Tibial artery (tissue), 4 donors: Measurements from ENCODE around the gene NOMO2.
"Not testable (repeated sequence)": the region's sequence is repeated elsewhere in the genome, so short reads cannot be mapped to it uniquely, and the experiment has no call there.

Source experiments
- DNase-seq, 2 donors: peaks; one replicate each; pipeline ENCODE4 v3.0.0-alpha.2; 2019
- H3K27ac ChIP-seq, 2 donors: fragments of 200-600 bp; sonication (generic) in 1 of 2; 1 replicate in 1 of 2; 2 replicates in 1 of 2; pipeline ENCODE4 v1.5.1; 2018 to 2019; ENCODE audit warnings: mild to moderate bottlenecking in 1 of 2
- H3K27me3 ChIP-seq, 2 donors: fragments of 200-600 bp; sonication (generic) in 1 of 2; one replicate each; pipeline versions ENCODE4 v1.5.1 to v1.6.0; 2016 to 2019
- H3K36me3 ChIP-seq, 3 donors: fragments of 200-600 bp; sonication (generic) in 2 of 3; one replicate each; pipeline ENCODE4 v1.5.1; 2016 to 2019; ENCODE audit warnings: mild to moderate bottlenecking in 2 of 3
- H3K4me1 ChIP-seq, 4 donors: fragments of 200-600 bp; sonication (generic) in 2 of 4; 1 replicate in 3 of 4; 2 replicates in 1 of 4; pipeline ENCODE4 v1.5.1; 2016 to 2019
- H3K4me3 ChIP-seq, 2 donors: fragments of 200-600 bp; sonication (generic) in 1 of 2; 1 replicate in 1 of 2; 2 replicates in 1 of 2; pipeline ENCODE4 v1.5.1; 2018 to 2019; ENCODE audit warnings: mild to moderate bottlenecking in 2 of 2
- H3K9me3 ChIP-seq, 3 donors: fragments of 200-600 bp; sonication (generic) in 1 of 3; one replicate each; pipeline ENCODE4 v1.5.1; 2016 to 2019
- intact Hi-C: fragments of 100-400 bp; cut with DNase I; formaldehyde crosslinking; loops from one replicate; pipeline ENCODE4 v1.15.0; 2023; ENCODE audit warnings: low total_unique reads

NOMO2 gene

DNA sequence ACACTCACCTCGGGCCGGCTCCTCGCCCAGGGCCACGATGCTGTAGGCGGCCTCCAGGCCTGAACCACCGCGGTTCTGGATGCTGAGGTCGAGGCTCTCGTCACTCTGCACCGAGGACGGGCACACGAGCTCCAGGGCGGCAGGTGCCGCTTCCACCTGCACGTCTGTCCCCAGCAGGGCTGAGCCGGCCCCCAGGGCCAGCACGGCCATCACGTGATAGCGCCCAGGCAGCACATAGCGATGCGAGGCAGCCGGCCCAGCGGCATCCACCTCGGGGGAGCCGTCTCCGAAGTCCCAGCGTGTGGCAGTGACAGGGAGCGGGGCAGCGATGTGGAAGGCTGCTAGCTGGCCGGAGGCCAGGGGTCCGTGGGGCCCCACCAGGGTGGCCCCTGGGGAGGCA is 167.5 kb downstream of the NOMO2 start:
- DNase-seq, H3K27me3 ChIP-seq, H3K36me3 ChIP-seq, H3K4me1 ChIP-seq, H3K27ac ChIP-seq, intact Hi-C loops, H3K4me3 ChIP-seq, H3K9me3 ChIP-seq: not testable (repeated sequence)

DNA sequence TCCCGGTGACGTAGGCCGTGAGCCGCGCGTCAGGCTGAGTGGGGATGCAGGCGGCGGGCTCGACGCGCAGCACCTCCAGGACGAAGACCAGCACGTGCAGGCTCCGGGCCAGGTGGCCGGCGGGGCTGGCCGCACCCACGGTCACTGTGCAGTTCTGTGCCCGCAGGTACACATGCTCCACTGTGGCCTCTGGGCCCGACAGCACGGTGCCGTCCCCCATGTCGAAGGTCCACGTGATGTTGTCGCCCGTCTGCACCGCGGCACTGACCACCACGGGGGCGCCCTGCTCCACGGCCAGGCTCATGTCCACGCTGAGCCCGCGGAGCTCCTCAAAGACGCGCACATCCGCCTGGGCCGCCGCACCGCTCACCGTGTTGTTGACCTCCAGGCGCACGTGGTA is 174.1 kb downstream of the NOMO2 start:
- H3K36me3 ChIP-seq, H3K27ac ChIP-seq, intact Hi-C loops, H3K27me3 ChIP-seq, H3K9me3 ChIP-seq, H3K4me3 ChIP-seq, H3K4me1 ChIP-seq, DNase-seq: not testable (repeated sequence)

DNA sequence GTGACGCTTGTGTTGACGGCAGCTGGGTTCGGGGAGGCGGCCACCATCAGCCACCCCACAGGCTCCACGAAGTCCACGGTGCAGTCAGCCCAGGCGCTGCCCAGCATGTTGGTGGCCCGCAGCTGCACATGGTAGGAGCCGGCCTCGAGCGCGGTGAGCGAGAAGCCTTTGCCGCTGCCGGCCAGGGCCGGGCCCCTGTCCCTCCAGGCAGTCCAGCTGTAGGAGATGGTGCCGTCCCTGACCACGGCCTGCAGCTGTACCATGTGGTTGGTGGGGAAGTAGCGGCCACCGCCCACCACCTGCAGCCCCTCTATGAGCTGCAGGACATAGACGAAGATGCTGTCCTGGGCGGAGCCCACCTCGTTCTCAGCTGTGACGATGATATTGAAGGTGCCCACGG is 175.4 kb downstream of the NOMO2 start:
- H3K27ac ChIP-seq, H3K36me3 ChIP-seq, H3K27me3 ChIP-seq, H3K9me3 ChIP-seq, H3K4me1 ChIP-seq, H3K4me3 ChIP-seq, intact Hi-C loops: not testable (repeated sequence)
- DNase-seq = peak in 1 of 2 donors; percentile 15

DNA sequence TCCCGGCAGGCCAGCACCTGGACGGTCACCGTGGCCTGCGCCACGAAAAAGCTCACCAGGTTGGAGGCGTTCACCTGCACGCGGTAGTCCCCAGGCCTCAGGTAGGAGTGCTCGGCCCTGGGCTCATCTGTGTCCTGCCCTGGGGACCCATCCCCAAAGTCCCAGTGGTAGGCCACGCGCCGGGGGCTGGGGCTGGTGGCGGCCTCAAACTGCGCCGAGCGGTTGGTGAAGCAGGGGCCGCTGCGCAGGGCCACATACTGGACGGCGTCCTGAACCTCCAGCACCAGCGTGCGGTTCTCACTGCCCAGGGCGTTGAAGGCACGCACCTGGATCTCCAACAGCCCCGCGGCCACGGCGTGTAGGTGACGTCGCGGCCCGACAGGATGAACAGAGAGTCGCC is 176.6 kb downstream of the NOMO2 start:
- DNase-seq, intact Hi-C loops, H3K36me3 ChIP-seq, H3K27me3 ChIP-seq, H3K4me1 ChIP-seq, H3K27ac ChIP-seq, H3K4me3 ChIP-seq, H3K9me3 ChIP-seq: not testable (repeated sequence)

DNA sequence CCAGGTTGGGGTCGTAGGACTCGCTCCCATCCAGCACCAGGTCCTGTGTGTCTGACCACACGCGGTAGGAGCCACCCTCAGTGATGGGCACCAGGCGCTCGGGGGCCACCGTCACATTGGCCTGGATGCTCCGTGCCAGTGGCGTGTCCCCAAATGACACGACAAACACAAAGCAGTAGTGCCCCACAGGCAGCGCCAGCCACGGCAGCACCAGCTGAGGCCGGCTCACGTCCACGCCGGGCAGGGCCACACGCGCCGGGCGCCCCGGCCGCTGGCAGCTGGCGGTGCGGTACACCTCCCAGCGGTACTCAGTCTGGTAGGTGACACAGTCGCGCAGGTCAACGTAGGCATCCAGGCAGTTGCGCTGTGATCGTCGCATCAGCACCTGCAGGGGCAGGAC is 177.0 kb downstream of the NOMO2 start:
- H3K9me3 ChIP-seq, H3K27me3 ChIP-seq, H3K4me1 ChIP-seq, intact Hi-C loops, H3K4me3 ChIP-seq, H3K36me3 ChIP-seq, H3K27ac ChIP-seq, DNase-seq: not testable (repeated sequence)

- H3K27ac ChIP-seq, H3K27me3 ChIP-seq, H3K4me3 ChIP-seq, H3K9me3 ChIP-seq, DNase-seq, H3K4me1 ChIP-seq, intact Hi-C loops, H3K36me3 ChIP-seq: not testable (repeated sequence)
These were observed 177.7 kb downstream of the NOMO2 start for GRCh38 chr16:18384098-18384636.

GRCh38 chr16:18382696-18383095 is 179.2 kb downstream of the NOMO2 start:
- DNase-seq, H3K27me3 ChIP-seq: not testable (repeated sequence)

More at GRCh38 chr16:18382696-18383095, 179.2 kb downstream of the NOMO2 start:
- H3K36me3 ChIP-seq, H3K27ac ChIP-seq, H3K4me3 ChIP-seq, H3K4me1 ChIP-seq, intact Hi-C loops, H3K9me3 ChIP-seq: not testable (repeated sequence)
